HG03159 (cell line): ENCODE measurements around the gene GTF2A1.

Experiments
- ATAC-seq: cut with Tn5 transposase; IDR thresholded peaks from one replicate; pipeline ENCODE4 v1.9.1; 2021; ENCODE audit warnings: mild to moderate bottlenecking, moderate library complexity; ENCODE audit not compliant: unreplicated experiment

Gene GTF2A1

GRCh38 chr14:81179631-81180030, 41.1 kb downstream of the GTF2A1 start:
- ATAC-seq, result no peak

- ATAC-seq, result peak; percentile 71
Observed at GRCh38 chr14:81178063-81178462, 42.7 kb downstream of the GTF2A1 start.

- no peak for ATAC-seq
Observed at GRCh38 chr14:81177225-81177624, 43.5 kb downstream of the GTF2A1 start.

- ATAC-seq, result no peak
Observed at GRCh38 chr14:81176241-81176640, 44.5 kb downstream of the GTF2A1 start.

GRCh38 chr14:81172881-81173280, 47.9 kb downstream of the GTF2A1 start:
- peak; percentile 3 for ATAC-seq

- peak; percentile 33 for ATAC-seq
Observed at GRCh38 chr14:81172353-81172752, 48.4 kb downstream of the GTF2A1 start.

- no peak for ATAC-seq
Observed at GRCh38 chr14:81170829-81171195, 49.9 kb downstream of the GTF2A1 start.

GRCh38 chr14:81170104-81170828, 50.5 kb downstream of the GTF2A1 start:
- ATAC-seq, result peak; percentile 96

- peak; percentile 27 for ATAC-seq
Observed at GRCh38 chr14:81169711-81170103, 51.1 kb downstream of the GTF2A1 start.

GRCh38 chr14:81169267-81169666, 51.5 kb downstream of the GTF2A1 start:
- no peak for ATAC-seq

- ATAC-seq, result no peak
Observed at GRCh38 chr14:81166121-81166520, 54.6 kb downstream of the GTF2A1 start.

- ATAC-seq, result no peak
Observed at GRCh38 chr14:81165188-81165587, 55.6 kb downstream of the GTF2A1 start.

GRCh38 chr14:81164167-81164774, 56.5 kb downstream of the GTF2A1 start:
- peak; percentile 89 for ATAC-seq

- no peak for ATAC-seq
Observed at GRCh38 chr14:81162941-81163340, 57.8 kb downstream of the GTF2A1 start.

- no peak for ATAC-seq
Observed at GRCh38 chr14:81161749-81162148, 59.0 kb downstream of the GTF2A1 start.

GRCh38 chr14:81161088-81161487, 59.7 kb downstream of the GTF2A1 start:
- no peak for ATAC-seq

- ATAC-seq, result no peak
Observed at GRCh38 chr14:81157431-81157830, 63.3 kb downstream of the GTF2A1 start.

GRCh38 chr14:81153187-81153586, 67.6 kb downstream of the GTF2A1 start:
- no peak for ATAC-seq

- no peak for ATAC-seq
Observed at GRCh38 chr14:81148635-81149034, 72.1 kb downstream of the GTF2A1 start.

- ATAC-seq, result no peak
Observed at GRCh38 chr14:81147140-81147897, 73.4 kb downstream of the GTF2A1 start.

GRCh38 chr14:81144824-81145603, 75.7 kb downstream of the GTF2A1 start:
- ATAC-seq, result no peak
